ENCODE results near the gene ORAI2. TPM values are rescaled to one million over a fixed set of nuclear protein-coding genes. Genes with fewer than 3 reads are reported as not detected.

ORAI2 gene
- total and polyA plus RNA-seq, 2 of the 8 experiments (the other 6 are each of a cell fraction or from before 2014, with no cell fraction given) = 20.7 to 35.2 TPM

DNA sequence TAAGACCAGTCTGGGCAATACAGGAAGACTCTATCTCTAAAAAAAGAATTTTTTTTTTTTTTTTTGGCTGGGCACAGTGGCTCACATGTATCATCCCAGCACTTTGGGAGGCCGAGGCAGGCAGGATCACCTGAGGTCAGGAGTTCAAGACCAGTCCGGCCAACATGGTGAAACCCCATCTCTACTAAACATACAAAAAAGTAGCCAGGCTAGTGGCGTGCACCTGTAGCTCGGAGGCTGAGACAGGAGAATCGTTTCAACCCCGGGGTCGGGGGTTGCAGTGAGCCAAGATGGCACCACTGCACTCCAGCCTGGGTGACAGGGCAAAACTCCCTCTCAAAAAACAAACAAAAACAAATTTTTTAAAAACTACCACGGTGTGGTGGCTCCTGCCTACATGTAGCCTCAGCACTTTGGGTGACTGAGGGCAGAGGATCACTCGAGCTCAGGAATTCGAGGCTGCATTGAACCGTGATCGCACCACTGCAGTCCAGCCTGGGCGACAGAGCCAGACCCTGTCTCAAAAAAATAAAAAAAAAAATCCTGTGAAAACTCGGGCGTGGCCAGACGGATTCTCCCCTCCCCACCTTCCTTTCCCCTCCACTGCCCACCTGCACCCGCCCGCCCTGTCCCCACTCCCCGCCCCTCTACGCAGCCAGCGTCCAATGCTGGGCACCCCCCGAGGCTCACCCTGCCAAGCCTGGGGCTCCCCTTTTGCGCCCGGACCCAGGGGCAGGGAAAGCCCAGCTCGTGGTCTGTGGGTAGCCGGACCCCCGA lies 745 bp upstream of the ORAI2 start (continued):
- TF ChIP-seq, protein P1, sequence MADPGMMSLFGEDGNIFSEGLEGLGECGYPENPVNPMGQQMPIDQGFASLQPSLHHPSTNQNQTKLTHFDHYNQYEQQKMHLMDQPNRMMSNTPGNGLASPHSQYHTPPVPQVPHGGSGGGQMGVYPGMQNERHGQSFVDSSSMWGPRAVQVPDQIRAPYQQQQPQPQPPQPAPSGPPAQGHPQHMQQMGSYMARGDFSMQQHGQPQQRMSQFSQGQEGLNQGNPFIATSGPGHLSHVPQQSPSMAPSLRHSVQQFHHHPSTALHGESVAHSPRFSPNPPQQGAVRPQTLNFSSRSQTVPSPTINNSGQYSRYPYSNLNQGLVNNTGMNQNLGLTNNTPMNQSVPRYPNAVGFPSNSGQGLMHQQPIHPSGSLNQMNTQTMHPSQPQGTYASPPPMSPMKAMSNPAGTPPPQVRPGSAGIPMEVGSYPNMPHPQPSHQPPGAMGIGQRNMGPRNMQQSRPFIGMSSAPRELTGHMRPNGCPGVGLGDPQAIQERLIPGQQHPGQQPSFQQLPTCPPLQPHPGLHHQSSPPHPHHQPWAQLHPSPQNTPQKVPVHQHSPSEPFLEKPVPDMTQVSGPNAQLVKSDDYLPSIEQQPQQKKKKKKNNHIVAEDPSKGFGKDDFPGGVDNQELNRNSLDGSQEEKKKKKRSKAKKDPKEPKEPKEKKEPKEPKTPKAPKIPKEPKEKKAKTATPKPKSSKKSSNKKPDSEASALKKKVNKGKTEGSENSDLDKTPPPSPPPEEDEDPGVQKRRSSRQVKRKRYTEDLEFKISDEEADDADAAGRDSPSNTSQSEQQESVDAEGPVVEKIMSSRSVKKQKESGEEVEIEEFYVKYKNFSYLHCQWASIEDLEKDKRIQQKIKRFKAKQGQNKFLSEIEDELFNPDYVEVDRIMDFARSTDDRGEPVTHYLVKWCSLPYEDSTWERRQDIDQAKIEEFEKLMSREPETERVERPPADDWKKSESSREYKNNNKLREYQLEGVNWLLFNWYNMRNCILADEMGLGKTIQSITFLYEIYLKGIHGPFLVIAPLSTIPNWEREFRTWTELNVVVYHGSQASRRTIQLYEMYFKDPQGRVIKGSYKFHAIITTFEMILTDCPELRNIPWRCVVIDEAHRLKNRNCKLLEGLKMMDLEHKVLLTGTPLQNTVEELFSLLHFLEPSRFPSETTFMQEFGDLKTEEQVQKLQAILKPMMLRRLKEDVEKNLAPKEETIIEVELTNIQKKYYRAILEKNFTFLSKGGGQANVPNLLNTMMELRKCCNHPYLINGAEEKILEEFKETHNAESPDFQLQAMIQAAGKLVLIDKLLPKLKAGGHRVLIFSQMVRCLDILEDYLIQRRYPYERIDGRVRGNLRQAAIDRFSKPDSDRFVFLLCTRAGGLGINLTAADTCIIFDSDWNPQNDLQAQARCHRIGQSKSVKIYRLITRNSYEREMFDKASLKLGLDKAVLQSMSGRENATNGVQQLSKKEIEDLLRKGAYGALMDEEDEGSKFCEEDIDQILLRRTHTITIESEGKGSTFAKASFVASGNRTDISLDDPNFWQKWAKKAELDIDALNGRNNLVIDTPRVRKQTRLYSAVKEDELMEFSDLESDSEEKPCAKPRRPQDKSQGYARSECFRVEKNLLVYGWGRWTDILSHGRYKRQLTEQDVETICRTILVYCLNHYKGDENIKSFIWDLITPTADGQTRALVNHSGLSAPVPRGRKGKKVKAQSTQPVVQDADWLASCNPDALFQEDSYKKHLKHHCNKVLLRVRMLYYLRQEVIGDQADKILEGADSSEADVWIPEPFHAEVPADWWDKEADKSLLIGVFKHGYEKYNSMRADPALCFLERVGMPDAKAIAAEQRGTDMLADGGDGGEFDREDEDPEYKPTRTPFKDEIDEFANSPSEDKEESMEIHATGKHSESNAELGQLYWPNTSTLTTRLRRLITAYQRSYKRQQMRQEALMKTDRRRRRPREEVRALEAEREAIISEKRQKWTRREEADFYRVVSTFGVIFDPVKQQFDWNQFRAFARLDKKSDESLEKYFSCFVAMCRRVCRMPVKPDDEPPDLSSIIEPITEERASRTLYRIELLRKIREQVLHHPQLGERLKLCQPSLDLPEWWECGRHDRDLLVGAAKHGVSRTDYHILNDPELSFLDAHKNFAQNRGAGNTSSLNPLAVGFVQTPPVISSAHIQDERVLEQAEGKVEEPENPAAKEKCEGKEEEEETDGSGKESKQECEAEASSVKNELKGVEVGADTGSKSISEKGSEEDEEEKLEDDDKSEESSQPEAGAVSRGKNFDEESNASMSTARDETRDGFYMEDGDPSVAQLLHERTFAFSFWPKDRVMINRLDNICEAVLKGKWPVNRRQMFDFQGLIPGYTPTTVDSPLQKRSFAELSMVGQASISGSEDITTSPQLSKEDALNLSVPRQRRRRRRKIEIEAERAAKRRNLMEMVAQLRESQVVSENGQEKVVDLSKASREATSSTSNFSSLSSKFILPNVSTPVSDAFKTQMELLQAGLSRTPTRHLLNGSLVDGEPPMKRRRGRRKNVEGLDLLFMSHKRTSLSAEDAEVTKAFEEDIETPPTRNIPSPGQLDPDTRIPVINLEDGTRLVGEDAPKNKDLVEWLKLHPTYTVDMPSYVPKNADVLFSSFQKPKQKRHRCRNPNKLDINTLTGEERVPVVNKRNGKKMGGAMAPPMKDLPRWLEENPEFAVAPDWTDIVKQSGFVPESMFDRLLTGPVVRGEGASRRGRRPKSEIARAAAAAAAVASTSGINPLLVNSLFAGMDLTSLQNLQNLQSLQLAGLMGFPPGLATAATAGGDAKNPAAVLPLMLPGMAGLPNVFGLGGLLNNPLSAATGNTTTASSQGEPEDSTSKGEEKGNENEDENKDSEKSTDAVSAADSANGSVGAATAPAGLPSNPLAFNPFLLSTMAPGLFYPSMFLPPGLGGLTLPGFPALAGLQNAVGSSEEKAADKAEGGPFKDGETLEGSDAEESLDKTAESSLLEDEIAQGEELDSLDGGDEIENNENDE (IDR thresholded peaks at IDR 0.05; ENCODE audit: insufficient replicate concordance, low read length) = no peak
- TF ChIP-seq GTF2F1 (IDR thresholded peaks at IDR 0.05; ENCODE audit: borderline replicate concordance, low read depth, low read length) (no peak), SUZ12 (IDR thresholded peaks at IDR 0.05; ENCODE audit: low read length) (no peak), JUN (IDR thresholded peaks at IDR 0.05; ENCODE audit: low read depth, low read length) (no peak)
